ENCODE measurements around the gene ALDH1L1. TPM values are rescaled to one million over a fixed set of nuclear protein-coding genes. Genes with fewer than 3 reads are reported as not detected.
"Not testable (repeated sequence)": the region's sequence is repeated elsewhere in the genome, so short reads cannot be mapped to it uniquely, and the experiment has no call there.

ALDH1L1 gene
- total RNA-seq, 2 donors from 2014 or later, result 0.21 to 0.48 TPM

DNA sequence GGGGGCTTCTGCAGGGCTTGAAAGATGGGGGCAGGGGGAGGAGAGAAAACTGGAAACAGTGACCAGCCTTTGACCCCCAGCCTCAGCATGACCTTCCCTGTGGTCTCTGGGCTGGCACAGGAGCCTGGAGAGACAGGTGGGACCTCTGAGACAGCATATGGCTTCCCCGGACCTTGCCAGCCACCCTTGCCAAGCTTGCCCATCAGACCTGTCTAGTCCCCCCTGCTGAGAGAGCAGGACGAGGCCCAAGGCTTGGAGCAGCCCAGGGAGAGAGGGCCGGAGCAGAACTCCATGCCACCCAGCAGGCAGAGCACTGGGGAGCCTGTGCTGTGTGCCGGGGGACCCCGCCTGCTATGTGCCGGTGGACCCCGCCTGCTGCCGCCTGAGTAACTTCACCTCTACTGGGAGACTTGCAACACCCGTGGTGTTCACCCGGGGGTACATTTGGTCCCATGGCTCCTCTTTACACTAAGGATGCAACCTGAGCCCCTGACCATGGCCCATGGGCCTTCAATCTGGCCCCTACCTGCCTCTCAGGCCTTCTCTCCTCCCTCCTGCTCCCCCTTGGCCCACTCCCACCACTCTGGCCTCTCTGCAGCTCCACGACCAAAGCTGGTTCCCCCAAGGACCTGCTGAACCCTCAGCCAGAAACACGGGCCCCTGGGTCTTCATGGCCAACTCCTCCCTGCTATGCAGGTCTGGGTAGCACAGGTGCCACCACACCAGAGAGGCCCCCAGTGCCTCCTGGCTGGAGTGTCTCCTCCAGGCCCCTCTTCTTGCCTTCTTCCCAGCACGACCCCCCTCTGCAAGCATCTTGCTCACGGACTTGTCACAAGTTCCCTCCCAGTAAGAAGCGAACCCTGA is 75.4 kb downstream of the ALDH1L1 start:
- DNase-seq (no peak), ATAC-seq (replicated peaks in 1 of 2) (no peak)
- H3K36me3 Mint-ChIP-seq (ENCODE audit: insufficient read depth in 2 of 2), result no peaks in the 10 kb centered on the region
- no peaks in the 10 kb centered on the region for H3K4me1 Mint-ChIP-seq (ENCODE audit: low read depth)
- H3K9me3 Mint-ChIP-seq, result no peaks in the 10 kb centered on the region
- no peak overlapping the region for H3K4me3 Mint-ChIP-seq
- no peak overlapping the region for H3K27ac Mint-ChIP-seq
- H3K27me3 Mint-ChIP-seq (ENCODE audit: low read depth), result no peaks in the 10 kb centered on the region

DNA sequence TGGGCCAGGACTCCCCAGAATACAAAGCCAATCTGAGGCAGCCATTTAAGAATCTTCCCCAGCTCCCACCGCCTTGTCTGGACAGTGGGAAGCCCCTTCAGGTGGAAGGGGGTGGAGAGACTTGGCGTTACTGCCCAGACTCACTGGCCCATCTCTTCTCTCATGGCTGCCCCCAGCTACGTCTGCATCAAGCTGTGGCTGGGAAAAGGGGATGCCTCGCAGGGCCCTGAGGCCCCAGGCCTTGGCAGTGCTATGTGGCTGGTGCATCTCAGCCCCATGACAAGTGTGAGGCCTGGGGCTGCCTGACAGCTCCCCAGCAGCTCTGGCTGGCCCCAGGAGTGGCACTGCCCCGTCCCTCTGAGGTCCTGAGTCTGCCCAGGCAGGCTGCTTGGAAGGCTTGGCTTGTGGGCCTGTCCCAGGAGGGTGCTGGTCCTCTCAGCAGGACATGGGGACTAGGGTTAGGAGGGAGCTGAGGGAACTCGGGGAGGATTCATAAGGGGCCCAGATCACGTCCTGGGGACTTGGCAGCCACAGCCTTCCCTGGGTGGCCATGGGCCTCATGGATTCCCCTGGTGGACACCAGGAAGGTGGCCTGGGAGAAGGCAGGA is 76.3 kb downstream of the ALDH1L1 start:
- no peaks in the 10 kb centered on the region for H3K4me1 Mint-ChIP-seq (ENCODE audit: low read depth)
- H3K27ac Mint-ChIP-seq, result no peak overlapping the region
- no peaks in the 10 kb centered on the region for H3K9me3 Mint-ChIP-seq
- no peaks in the 10 kb centered on the region for H3K36me3 Mint-ChIP-seq (ENCODE audit: insufficient read depth in 2 of 2)
- H3K4me3 Mint-ChIP-seq, result no peak overlapping the region
- ATAC-seq (replicated peaks in 1 of 2), result no peak
- H3K27me3 Mint-ChIP-seq (ENCODE audit: low read depth), result no peaks in the 10 kb centered on the region
- DNase-seq, result no peak

DNA sequence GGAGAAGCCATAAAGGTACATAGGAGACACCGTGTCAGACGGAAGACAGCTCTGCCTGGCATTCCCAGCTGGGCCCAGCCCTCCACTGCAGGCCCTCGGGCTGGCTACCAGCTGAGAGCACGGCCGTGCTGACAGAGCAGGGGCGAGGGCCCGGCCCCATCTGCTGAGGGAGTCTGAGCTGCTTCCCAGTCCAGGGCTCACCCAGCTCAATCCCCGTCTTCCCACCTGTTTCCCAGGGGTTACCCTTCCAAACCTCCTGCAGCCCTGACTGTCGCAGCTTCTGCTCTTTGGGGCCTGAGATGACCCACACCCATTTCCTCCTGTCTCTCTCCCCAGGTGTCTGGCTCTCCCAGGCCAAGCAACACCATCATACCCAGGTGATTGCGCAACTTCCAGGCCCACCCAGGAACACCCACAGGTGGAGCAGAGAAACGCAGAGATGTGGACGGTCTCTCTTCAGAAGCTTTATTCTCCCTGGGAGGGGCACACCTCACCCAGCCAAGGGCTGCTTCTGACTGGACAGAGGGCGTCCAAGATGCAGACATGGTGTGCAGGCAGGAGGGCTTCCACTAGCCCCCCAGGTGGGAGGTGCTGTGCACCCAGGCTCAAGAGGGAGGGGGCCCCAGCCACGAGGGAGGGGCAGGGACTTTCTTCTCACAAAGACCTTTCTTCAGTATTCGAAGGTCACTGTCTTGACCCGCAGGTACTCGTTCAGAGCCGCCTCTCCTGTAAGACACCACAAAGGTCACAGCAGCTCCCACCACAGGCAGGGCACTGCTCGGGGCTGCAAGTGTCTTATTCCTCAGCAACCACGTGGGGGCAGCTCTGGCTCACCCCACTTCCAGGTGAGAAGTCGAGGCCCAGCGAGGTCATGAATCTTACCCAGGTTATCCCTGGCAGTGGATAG is 77.0 kb downstream of the ALDH1L1 start:
- Mint-ChIP-seq H3K27ac (no peak overlapping the region), H3K4me1 (ENCODE audit: low read depth) (no peaks in the 10 kb centered on the region), H3K4me3 (no peak overlapping the region), H3K36me3 (ENCODE audit: insufficient read depth in 2 of 2) (no peaks in the 10 kb centered on the region), H3K9me3 (no peaks in the 10 kb centered on the region), H3K27me3 (ENCODE audit: low read depth) (no peaks in the 10 kb centered on the region)
- no peak for DNase-seq
- no peak for ATAC-seq (replicated peaks in 1 of 2)

DNA sequence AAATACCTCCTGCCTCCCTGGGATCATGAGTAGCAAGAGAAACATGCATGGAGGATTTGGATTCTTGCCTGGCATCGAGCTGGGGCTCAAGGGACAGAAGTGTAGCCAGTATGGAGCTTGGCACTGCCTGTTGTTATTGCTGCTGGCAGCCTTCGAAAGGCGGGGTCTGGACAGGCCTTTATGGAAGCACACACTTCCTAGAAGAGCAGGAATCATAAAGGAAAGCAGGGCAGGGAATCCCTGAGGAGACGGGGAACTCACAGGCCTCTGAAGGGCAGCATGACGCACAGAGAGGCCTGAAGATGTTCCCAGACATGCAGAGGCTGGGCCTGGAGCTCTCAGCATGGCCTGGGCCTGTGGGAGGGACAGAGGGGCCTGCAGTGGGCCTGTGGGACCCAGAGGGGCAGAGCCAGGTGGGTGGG is 77.8 kb downstream of the ALDH1L1 start:
- no peak overlapping the region for H3K4me3 Mint-ChIP-seq
- no peaks in the 10 kb centered on the region for H3K27me3 Mint-ChIP-seq (ENCODE audit: low read depth)
- H3K9me3 Mint-ChIP-seq, result no peaks in the 10 kb centered on the region
- DNase-seq (no peak), ATAC-seq (replicated peaks in 1 of 2) (no peak)
- no peaks in the 10 kb centered on the region for H3K4me1 Mint-ChIP-seq (ENCODE audit: low read depth)
- H3K36me3 Mint-ChIP-seq (ENCODE audit: insufficient read depth in 2 of 2), result no peaks in the 10 kb centered on the region
- H3K27ac Mint-ChIP-seq, result no peak overlapping the region

DNA sequence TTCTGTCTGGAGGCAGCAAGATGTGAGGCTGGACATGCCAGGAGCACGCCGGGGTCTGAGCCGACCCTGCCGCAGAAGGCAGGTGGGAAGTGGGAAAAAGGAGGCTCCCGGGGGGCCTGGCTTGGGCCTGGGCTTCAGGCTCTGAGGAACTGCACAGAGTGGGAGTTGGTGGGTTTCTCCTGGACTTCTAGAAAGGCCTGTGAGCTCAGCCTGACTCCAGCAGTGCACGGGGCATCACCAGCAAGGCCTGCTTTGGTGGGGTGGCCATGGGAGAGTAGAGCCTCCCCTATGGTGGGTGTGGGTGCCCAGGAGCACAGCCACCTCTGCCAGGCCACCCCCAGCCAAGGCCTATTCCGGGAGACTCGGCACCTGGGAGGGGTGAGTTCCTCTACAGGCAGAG is 78.4 kb downstream of the ALDH1L1 start:
- no peak for ATAC-seq (replicated peaks in 1 of 2)
- Mint-ChIP-seq H3K9me3 (peaks cover 0 to under 1% of the 10 kb centered on the region in 2 donors), H3K4me1 (ENCODE audit: low read depth) (no peaks in the 10 kb centered on the region), H3K27me3 (ENCODE audit: low read depth) (no peaks in the 10 kb centered on the region), H3K4me3 (no peak overlapping the region), H3K27ac (no peak overlapping the region), H3K36me3 (ENCODE audit: insufficient read depth in 2 of 2) (no peaks in the 10 kb centered on the region)
- no peak for DNase-seq

DNA sequence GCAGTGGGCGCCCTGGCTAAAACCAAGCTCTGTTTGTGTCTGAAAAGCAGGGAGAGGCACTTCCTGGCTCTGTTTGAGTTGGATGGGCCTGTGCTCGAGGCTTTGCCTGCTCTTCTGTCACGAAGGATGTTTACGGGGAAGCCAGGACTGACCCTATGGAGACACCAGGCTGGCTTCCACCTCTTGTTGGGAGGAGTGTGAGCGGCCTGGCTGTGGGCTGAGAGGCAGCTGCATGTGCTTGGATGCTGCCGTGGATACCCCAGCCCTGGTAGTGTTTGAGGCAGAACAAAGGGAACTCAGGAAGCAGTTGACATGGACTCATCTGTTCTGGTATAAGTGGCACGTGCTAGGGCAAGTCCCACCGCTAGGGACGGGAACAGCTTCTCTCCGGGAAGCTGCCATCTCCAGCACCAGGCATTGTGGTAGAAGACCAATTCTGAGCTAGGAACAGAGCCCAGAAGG is 78.8 kb downstream of the ALDH1L1 start:
- H3K36me3 Mint-ChIP-seq (ENCODE audit: insufficient read depth in 2 of 2), result no peaks in the 10 kb centered on the region
- peaks cover 3 to 4% of the 10 kb centered on the region in 2 donors for H3K9me3 Mint-ChIP-seq
- ATAC-seq (replicated peaks in 1 of 2) (no peak), DNase-seq (no peak)
- H3K4me1 Mint-ChIP-seq (ENCODE audit: low read depth), result no peaks in the 10 kb centered on the region
- no peak overlapping the region for H3K4me3 Mint-ChIP-seq
- H3K27ac Mint-ChIP-seq, result no peak overlapping the region
- H3K27me3 Mint-ChIP-seq (ENCODE audit: low read depth), result no peaks in the 10 kb centered on the region

DNA sequence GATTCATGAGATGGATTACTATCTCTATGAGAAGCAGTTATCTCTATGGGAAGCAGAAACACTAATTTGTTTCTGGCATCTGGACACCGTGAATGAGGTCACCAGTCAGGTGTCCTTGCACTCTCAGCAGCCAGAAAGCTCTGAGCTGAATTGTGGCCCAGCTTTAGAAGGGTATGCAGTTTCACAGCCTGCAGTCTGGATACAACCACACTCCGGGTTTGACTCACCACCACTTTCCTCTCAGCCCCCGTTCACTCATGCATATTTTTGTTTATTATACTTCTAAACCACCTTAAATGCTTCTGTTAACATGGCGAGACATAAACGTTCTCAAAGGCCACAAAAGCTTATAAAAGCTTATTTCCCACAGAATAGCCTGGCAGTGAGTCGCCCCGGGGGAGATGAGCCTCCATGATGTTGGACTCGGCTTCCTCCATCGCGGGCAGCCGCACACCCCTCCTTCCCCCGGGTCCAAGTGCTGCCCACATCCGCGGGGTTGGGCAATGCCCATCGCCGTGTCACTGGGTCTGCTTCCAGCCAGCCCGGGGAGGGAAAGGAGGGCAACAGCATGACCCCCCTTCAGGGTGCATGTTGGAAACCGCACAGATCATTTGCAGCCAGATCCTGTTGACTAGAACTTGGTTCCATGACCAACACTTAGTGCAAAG is 79.6 kb downstream of the ALDH1L1 start:
- DNase-seq (no peak), ATAC-seq (replicated peaks in 1 of 2) (no peak)
- Mint-ChIP-seq H3K4me3 (no peak overlapping the region), H3K27me3 (ENCODE audit: low read depth) (no peaks in the 10 kb centered on the region), H3K27ac (no peak overlapping the region), H3K9me3 (peaks cover 3 to 4% of the 10 kb centered on the region in 2 donors), H3K4me1 (ENCODE audit: low read depth) (no peaks in the 10 kb centered on the region), H3K36me3 (ENCODE audit: insufficient read depth in 2 of 2) (no peaks in the 10 kb centered on the region)

DNA sequence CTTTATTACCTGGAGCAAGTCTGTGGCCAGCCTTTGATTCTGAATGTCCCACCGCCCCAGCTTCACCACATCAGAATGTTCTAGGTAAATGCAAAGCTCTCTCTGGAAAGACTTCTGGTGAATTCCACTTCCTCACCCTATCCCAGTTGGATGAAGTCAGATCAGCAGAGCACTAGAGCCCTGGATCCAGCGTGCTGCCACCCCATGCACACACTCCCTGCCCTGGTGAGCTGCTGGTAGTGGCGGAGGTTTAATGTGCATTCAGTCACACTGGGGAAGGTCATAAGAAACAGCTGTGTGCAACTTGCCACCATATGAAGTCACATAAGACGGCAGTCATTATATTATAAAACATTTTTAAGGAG is 80.1 kb downstream of the ALDH1L1 start:
- H3K4me3 Mint-ChIP-seq, result no peak overlapping the region
- DNase-seq (no peak), ATAC-seq (replicated peaks in 1 of 2) (no peak)
- H3K27ac Mint-ChIP-seq, result no peak overlapping the region
- H3K4me1 Mint-ChIP-seq (ENCODE audit: low read depth), result no peaks in the 10 kb centered on the region
- peaks cover 0 to 2% of the 10 kb centered on the region in 2 donors for H3K36me3 Mint-ChIP-seq (ENCODE audit: insufficient read depth in 2 of 2)
- no peaks in the 10 kb centered on the region for H3K27me3 Mint-ChIP-seq (ENCODE audit: low read depth)
- H3K9me3 Mint-ChIP-seq, result peaks cover 3 to 4% of the 10 kb centered on the region in 2 donors

DNA sequence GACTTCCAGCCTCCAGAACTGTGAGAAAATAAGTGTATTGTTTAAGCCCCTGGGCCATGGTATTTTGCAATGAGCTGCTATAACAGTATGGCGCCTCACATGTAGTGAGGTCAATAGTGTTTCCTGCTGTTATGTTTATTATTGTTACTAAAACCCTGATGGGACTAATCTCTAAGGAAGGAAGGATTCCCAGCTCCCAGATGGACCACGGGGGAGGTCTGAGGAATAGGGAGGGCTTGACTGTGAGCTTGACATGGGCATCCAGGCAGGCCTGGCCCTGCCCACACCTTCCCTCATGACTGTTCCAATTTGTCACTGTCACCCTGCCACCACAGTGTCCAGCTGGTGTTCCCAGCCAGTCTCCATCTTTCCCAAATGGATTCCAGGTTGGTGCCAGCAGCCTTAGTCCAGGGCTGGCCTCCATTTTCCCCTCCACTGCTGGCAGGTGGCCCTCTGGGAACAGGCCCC is 82.0 kb downstream of the ALDH1L1 start:
- no peak overlapping the region for H3K4me3 Mint-ChIP-seq
- H3K27me3 Mint-ChIP-seq (ENCODE audit: low read depth), result no peaks in the 10 kb centered on the region

DNA sequence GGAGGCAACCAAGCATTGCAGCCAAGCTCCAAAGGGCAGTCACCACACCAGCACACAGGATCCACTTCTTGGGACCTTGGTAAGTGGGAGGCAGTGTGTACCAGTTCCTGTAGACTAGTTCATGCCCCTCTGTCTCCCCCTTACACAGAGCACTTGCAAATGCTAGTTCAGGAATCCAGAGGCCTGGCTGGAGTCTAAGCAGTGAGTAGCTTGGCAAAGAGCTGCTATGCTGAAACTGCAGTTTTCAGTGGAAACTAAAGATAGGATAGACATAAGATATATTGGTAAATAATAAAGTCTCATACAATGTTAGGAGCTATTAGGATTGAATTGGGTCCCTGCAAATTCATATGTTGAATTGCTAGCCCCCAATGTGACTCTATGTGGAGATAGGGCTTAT is 82.6 kb downstream of the ALDH1L1 start:
- ATAC-seq (replicated peaks in 1 of 2) (no peak), DNase-seq (no peak)
- H3K4me3 Mint-ChIP-seq, result no peak overlapping the region
- H3K27me3 Mint-ChIP-seq (ENCODE audit: low read depth), result no peaks in the 10 kb centered on the region
- H3K9me3 Mint-ChIP-seq, result peaks cover 4 to 7% of the 10 kb centered on the region in 2 donors
- H3K4me1 Mint-ChIP-seq (ENCODE audit: low read depth), result no peaks in the 10 kb centered on the region
- no peak overlapping the region for H3K27ac Mint-ChIP-seq
- peaks cover 3 to 5% of the 10 kb centered on the region in 2 donors for H3K36me3 Mint-ChIP-seq (ENCODE audit: insufficient read depth in 2 of 2)

More for the DNA sequence above, 82.0 kb downstream of the ALDH1L1 start:
- H3K4me1 Mint-ChIP-seq (ENCODE audit: low read depth), result no peaks in the 10 kb centered on the region
- no peak for ATAC-seq (replicated peaks in 1 of 2)
- peaks cover 4 to 7% of the 10 kb centered on the region in 2 donors for H3K9me3 Mint-ChIP-seq
- H3K27ac Mint-ChIP-seq, result no peak overlapping the region
- no peak for DNase-seq
- peaks cover 3 to 5% of the 10 kb centered on the region in 2 donors for H3K36me3 Mint-ChIP-seq (ENCODE audit: insufficient read depth in 2 of 2)

DNA sequence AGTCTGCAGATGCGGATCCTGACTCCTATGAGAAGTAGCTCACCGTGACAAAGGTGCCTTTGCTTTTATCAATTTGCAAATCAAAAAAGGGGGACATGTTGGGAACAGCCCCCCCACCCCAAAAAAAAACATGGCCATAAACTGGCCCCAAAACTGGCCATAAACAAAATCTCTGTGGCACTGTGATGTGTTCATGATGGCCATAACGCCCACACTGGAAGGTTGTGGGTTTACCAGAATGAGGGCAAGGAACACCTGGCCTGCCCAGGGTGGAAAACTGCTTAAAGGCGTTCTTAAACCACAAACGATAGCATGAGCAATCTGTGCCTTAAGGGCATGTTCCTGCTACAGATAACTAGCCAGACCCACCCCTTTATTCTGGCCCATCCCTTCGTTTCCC is 84.1 kb downstream of the ALDH1L1 start:
- not testable (repeated sequence) for H3K9me3 Mint-ChIP-seq; DNase-seq; H3K27me3 Mint-ChIP-seq (ENCODE audit: low read depth); H3K4me1 Mint-ChIP-seq (ENCODE audit: low read depth); H3K4me3 Mint-ChIP-seq; H3K36me3 Mint-ChIP-seq (ENCODE audit: insufficient read depth in 2 of 2); H3K27ac Mint-ChIP-seq; ATAC-seq (replicated peaks in 1 of 2)

DNA sequence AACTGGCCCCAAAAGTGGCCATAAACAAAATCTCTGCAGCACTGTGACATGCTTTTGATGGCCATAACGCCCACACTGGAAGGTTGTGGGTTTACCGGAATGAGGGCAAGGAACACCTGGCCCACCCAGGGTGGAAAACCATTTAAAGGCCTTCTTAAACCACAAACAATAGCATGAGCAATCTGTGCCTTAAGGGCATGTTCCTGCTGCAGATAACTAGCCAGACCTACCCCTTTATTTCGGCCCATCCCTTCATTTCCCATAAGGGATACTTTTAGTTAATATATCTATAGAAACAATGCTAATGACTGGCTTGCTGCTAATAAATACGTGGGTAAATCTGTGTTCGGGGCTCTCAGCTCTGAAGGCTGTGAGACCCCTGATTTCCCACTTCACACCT is 88.3 kb downstream of the ALDH1L1 start:
- not testable (repeated sequence) for H3K36me3 Mint-ChIP-seq (ENCODE audit: insufficient read depth in 2 of 2); DNase-seq; H3K9me3 Mint-ChIP-seq; H3K27me3 Mint-ChIP-seq (ENCODE audit: low read depth); ATAC-seq (replicated peaks in 1 of 2); H3K4me1 Mint-ChIP-seq (ENCODE audit: low read depth); H3K4me3 Mint-ChIP-seq; H3K27ac Mint-ChIP-seq
